ENCODE measurements around the gene ERBIN. TPM values are rescaled to one million over a fixed set of nuclear protein-coding genes. Genes with fewer than 3 reads are reported as not detected.
"Not testable (repeated sequence)": the region's sequence is repeated elsewhere in the genome, so short reads cannot be mapped to it uniquely, and the experiment has no call there.

The ERBIN gene, protein sequence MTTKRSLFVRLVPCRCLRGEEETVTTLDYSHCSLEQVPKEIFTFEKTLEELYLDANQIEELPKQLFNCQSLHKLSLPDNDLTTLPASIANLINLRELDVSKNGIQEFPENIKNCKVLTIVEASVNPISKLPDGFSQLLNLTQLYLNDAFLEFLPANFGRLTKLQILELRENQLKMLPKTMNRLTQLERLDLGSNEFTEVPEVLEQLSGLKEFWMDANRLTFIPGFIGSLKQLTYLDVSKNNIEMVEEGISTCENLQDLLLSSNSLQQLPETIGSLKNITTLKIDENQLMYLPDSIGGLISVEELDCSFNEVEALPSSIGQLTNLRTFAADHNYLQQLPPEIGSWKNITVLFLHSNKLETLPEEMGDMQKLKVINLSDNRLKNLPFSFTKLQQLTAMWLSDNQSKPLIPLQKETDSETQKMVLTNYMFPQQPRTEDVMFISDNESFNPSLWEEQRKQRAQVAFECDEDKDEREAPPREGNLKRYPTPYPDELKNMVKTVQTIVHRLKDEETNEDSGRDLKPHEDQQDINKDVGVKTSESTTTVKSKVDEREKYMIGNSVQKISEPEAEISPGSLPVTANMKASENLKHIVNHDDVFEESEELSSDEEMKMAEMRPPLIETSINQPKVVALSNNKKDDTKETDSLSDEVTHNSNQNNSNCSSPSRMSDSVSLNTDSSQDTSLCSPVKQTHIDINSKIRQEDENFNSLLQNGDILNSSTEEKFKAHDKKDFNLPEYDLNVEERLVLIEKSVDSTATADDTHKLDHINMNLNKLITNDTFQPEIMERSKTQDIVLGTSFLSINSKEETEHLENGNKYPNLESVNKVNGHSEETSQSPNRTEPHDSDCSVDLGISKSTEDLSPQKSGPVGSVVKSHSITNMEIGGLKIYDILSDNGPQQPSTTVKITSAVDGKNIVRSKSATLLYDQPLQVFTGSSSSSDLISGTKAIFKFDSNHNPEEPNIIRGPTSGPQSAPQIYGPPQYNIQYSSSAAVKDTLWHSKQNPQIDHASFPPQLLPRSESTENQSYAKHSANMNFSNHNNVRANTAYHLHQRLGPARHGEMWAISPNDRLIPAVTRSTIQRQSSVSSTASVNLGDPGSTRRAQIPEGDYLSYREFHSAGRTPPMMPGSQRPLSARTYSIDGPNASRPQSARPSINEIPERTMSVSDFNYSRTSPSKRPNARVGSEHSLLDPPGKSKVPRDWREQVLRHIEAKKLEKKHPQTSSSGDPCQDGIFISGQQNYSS (N-terminal part only)
- polyA plus RNA-seq (2011; rRNA removed) (45.3 and 57.7 TPM in 2 replicates), polyA plus RNA-seq (2017; fragmentation: RNase III; extraction: RNeasy Plus Mini Kit Qiagen cat#74134 plus additional on column Dnase treatment) (24.3 to 25.6 TPM (median 25.6 TPM) in 3 replicates), polyA minus RNA-seq (2011; rRNA and poly(A)+ RNA removed) (36.1 and 57.5 TPM in 2 replicates)
- 5.9 and 7.3 TPM in 2 replicates for polyA plus RNA-seq (2012; cell fraction: cytosol; rRNA removed)
- 5.6 and 8.3 TPM in 2 replicates for polyA plus RNA-seq (2012; cell fraction: nucleus; rRNA removed)

GRCh38 chr5:65926276-65926783, at the start of gene ERBIN:
ERBIN (plus strand) TSS chr5:65926575; CDS start chr5:65992719, 66,144 bp downstream.
- WGBS (ENCODE audit: missing lambda C conversion rate) = 2% methylated on average over 18 of the region's 45 CpGs
- ATAC-seq (peak; percentile 45 to 55), FAIRE-seq (no peak), DNase-seq (ENCODE audit: low read depth in 1 of 2, low spot score in 1 of 2) (peak; percentile 47 to 73)
- POLR2A ChIA-PET = interaction anchor here (0.6 to 2.7 kb wide), 11 partner anchors 10 to 363 kb away, joined by 3 to 13 read pairs (median 3); partner anchors contain the start of genes NLN, PPWD1, SGTB and SREK1
- H3K9me3 ChIP-seq = no peaks in the 10 kb centered on the region
- TF ChIP-seq MAX (IDR thresholded peaks at IDR 0.05) (peak; percentile 53; the same call in 1 of the 2 replicates), POLR2AphosphoS2 (conservative IDR thresholded peaks at IDR 0.05; ENCODE audit: low read length) (no peak), SREBF2 (IDR thresholded peaks at IDR 0.05) (no peak), ZSCAN20 (CRISPR knock-in tag; IDR thresholded peaks at IDR 0.05) (no peak), NR3C1 (IDR thresholded peaks at IDR 0.05) (no peak)
- peaks cover 50% of the 10 kb centered on the region for H3K4me1 ChIP-seq
- peak within 1 kb of the TSS; percentile 78 for H3K4me3 ChIP-seq
- CTCF ChIA-PET = interaction anchor here (0.6 to 2.2 kb wide), 6 partner anchors 9 to 182 kb away, joined by 3 to 5 read pairs (median 3); no protein-coding TSS in a partner anchor
- H3K27ac ChIP-seq = peak within 1 kb of the TSS; percentile 99
- peak within 1 kb of the TSS; percentile 80 for H3K4me2 ChIP-seq

DNA sequence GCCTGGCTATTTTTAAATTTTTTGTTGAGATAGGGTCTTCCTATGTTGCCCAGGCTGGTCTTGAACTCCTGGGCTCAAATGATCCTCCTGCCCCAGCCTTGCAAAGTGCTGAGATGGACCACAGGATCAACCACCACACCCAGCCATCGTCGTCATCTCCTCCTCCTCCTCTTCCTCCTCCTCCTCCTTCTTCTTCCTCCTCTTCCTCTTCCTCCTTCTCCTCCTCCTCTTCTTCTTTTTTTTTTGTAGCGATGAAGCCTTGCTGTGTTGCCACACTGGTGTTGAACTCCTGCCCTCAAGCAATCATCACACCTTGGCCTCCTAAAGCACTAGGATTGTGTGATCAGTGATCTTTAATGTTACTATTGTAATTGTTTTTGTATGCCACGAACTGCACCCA, 49.4 kb upstream of the ERBIN start:
- 86% methylated on average over 4 of the region's 4 CpGs for WGBS (ENCODE audit: missing lambda C conversion rate)
- ChIA-PET POLR2A (interaction anchor here (1.5 kb wide), 1 partner anchor 9 kb away, joined by 3 read pairs; no protein-coding TSS in a partner anchor), CTCF (interaction anchor here (1.3 kb wide), 1 partner anchor 49 kb away, joined by 3 read pairs; the partner anchor contains the start of gene ERBIN)
- ATAC-seq (no peak), DNase-seq (ENCODE audit: low read depth in 1 of 2, low spot score in 1 of 2) (no peak), FAIRE-seq (no peak)
- H3K9me3 ChIP-seq = peaks cover 5% of the 10 kb centered on the region; the same call in 1 of the 3 replicates
- H3K4me3 ChIP-seq = no peak overlapping the region
- no peak overlapping the region for H3K27ac ChIP-seq
- H3K4me2 ChIP-seq = no peak overlapping the region
- TF ChIP-seq HDAC2 (IDR thresholded peaks at IDR 0.05) = no peak
- TF ChIP-seq RAD21 (conservative IDR thresholded peaks at IDR 0.05 in 1 of 2, IDR thresholded peaks at IDR 0.05 in 1 of 2) = no peak
- TF ChIP-seq KDM5A (IDR thresholded peaks at IDR 0.05) = no peak
- TF ChIP-seq JUNB (IDR thresholded peaks at IDR 0.05) = no peak
- no peak for TF ChIP-seq RFX5 (IDR thresholded peaks at IDR 0.05)
- peaks cover 34% of the 10 kb centered on the region for H3K4me1 ChIP-seq

DNA sequence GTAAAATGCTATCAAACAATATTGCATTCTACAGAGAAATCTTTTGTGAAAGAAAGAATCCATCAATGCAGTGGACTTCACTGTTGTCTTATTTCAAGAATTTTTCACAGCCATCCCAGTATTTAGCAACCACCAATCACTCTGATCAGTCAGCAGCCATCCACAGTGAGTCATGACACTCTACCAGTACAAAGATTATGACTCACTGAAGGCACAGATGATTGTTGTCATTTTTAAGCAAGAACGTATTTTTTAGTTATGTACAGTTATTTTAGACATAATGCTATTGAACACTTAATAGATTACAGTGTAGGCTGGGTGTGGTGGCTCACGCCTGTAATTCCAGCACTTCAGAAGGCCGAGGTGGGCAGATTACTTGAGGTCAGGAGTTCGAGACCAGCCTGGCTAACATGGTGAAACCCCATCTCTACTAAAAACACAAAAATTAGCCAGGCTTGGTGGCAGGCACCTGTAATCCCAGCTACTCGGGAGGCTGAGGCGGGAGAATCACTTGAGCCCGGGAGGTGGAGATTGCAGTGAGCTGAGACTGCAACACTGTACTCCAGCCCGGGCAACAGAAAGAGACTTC, 46.6 kb upstream of the ERBIN start:
- POLR2A ChIA-PET, CTCF ChIA-PET, H3K4me3 ChIP-seq, H3K9me3 ChIP-seq: not testable (repeated sequence)
- 42% methylated on average over 8 of the region's 8 CpGs for WGBS (ENCODE audit: missing lambda C conversion rate)
- ATAC-seq (peak; percentile 92 to 94), DNase-seq (ENCODE audit: low read depth in 1 of 2, low spot score in 1 of 2) (peak; percentile 68 to 77), FAIRE-seq (peak; percentile 65)
- Histone ChIP-seq H3K4me2 (peak overlapping the region; percentile 30), H3K27ac (peak overlapping the region in 1 of 2 experiments; percentile 66; a peak in 3 of 6 replicates), H3K4me1 (peaks cover 17% of the 10 kb centered on the region; the same call in 2 of the 3 replicates)
- TF ChIP-seq GATA3 (IDR thresholded peaks at IDR 0.05; ENCODE audit: borderline replicate concordance) (peak; percentile 66; the same call in 1 of the 2 replicates), CEBPB (IDR thresholded peaks at IDR 0.05) (peak; percentile 18 to 80; a peak in 3 of 4 replicates), MAX (IDR thresholded peaks at IDR 0.05) (0 out of 2 replicates have a peak, but pooled peaks have one; percentile 13), EP300 (IDR thresholded peaks at IDR 0.05) (peak in 1 of 2 experiments; percentile 13; a peak in 1 of 5 replicates), FOSL2 (IDR thresholded peaks at IDR 0.05) (peak; percentile 81), FOSL2 (CRISPR knock-in tag; IDR thresholded peaks at IDR 0.05) (peak; percentile 97), JUNB (IDR thresholded peaks at IDR 0.05) (peak; percentile 73)

Measured in A549 (cell line).